HK-2 (cell line): Measurements from ENCODE around the gene FAF1.
"Not testable (repeated sequence)": the region's sequence is repeated elsewhere in the genome, so short reads cannot be mapped to it uniquely, and the experiment has no call there.

ENCODE experiments used
- DNase-seq: peaks from one replicate; pipeline ENCODE4 v3.0.0-alpha.2; 2018; ENCODE audit not compliant: unreplicated experiment

The FAF1 gene

GRCh38 chr1:50774759-50775351, 185.2 kb downstream of the FAF1 start:
- no peak for DNase-seq

GRCh38 chr1:50766688-50767087, 193.4 kb downstream of the FAF1 start:
- no peak for DNase-seq

GRCh38 chr1:50756543-50756942, 203.5 kb downstream of the FAF1 start:
- not testable (repeated sequence) for DNase-seq

GRCh38 chr1:50754764-50755163, 205.3 kb downstream of the FAF1 start:
- DNase-seq = not testable (repeated sequence)

GRCh38 chr1:50750021-50750619, 209.9 kb downstream of the FAF1 start:
- peak; percentile 13 for DNase-seq

- no peak for DNase-seq
Observed at GRCh38 chr1:50747394-50747793, 212.7 kb downstream of the FAF1 start.

GRCh38 chr1:50742523-50742922, 217.5 kb downstream of the FAF1 start:
- DNase-seq = peak; percentile 33

GRCh38 chr1:50739125-50739524, 220.9 kb downstream of the FAF1 start:
- no peak for DNase-seq

- no peak for DNase-seq
Observed at GRCh38 chr1:50735443-50735842, 224.6 kb downstream of the FAF1 start.

GRCh38 chr1:50727578-50727977, 232.5 kb downstream of the FAF1 start:
- DNase-seq = not testable (repeated sequence)

- no peak for DNase-seq
Observed at GRCh38 chr1:50724626-50725286, 235.3 kb downstream of the FAF1 start.

- DNase-seq = no peak
Observed at GRCh38 chr1:50720457-50721053, 239.5 kb downstream of the FAF1 start.

GRCh38 chr1:50719126-50719525, 240.9 kb downstream of the FAF1 start:
- DNase-seq = no peak

- DNase-seq = no peak
Observed at GRCh38 chr1:50717327-50717726, 242.7 kb downstream of the FAF1 start.

GRCh38 chr1:50716455-50716854, 243.6 kb downstream of the FAF1 start:
- DNase-seq = not testable (repeated sequence)

- no peak for DNase-seq
Observed at GRCh38 chr1:50710099-50710498, 250.0 kb downstream of the FAF1 start.

GRCh38 chr1:50707824-50708223, 252.2 kb downstream of the FAF1 start:
- DNase-seq = no peak

- no peak for DNase-seq
Observed at GRCh38 chr1:50705699-50706098, 254.4 kb downstream of the FAF1 start.

- DNase-seq = no peak
Observed at GRCh38 chr1:50705041-50705440, 255.0 kb downstream of the FAF1 start.

- DNase-seq = no peak
Observed at GRCh38 chr1:50704126-50704525, 255.9 kb downstream of the FAF1 start.

GRCh38 chr1:50703240-50703639, 256.8 kb downstream of the FAF1 start:
- no peak for DNase-seq

- no peak for DNase-seq
Observed at GRCh38 chr1:50702395-50702794, 257.7 kb downstream of the FAF1 start.
